GM21786 (cell line): ENCODE measurements around the gene FNDC3B.
"Not testable (repeated sequence)": the region's sequence is repeated elsewhere in the genome, so short reads cannot be mapped to it uniquely, and the experiment has no call there.

Source experiments
- ATAC-seq: cut with Tn5 transposase; IDR thresholded peaks from one replicate; pipeline ENCODE4 v1.9.1; 2021; ENCODE audit not compliant: unreplicated experiment

Gene FNDC3B

GRCh38 chr3:172039436-172040077, at the start of gene FNDC3B:
Gene FNDC3B, plus strand, starts transcription at chr3:172039578. Its CDS starts 72,902 bp downstream, at chr3:172112480.
- ATAC-seq = peak; percentile 81

DNA sequence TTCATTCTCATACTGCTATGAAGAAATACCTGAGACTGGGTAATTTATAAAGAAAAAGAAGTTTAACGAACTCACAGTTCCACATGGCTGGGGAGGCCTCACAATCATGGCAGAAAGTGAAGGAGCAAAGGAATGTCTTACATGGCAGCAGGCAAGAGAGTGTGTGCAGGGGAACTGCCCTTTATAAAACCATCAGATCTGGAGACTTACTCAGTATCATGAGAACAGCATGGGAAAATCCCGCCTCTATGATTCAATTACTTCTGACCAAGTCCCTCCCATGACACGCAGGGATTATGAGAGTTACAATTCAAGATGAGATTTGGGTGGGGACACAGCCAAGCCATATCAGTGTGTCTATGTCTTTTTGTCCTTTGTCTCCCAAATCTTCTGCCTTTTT, 49.1 kb upstream of the FNDC3B start:
- ATAC-seq = not testable (repeated sequence)

DNA sequence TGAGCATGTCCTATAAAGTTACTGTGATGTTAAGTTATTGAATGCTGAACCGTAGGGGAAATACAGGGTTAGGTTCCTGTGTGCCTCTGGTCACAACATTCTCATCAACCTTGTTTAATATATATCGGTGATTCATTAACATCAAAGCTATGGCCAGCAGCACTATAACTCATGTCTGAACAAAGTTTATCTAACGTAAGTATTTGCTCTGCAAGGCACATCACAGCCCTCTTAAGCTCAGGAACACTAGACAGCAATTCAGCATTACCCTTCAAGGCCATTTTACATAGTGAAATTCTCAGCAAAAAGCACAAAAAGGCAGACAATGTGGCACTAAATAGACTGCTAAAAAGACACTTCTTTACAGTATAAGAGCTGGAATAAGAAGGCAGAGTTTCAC, 48.2 kb upstream of the FNDC3B start:
- ATAC-seq = no peak

DNA sequence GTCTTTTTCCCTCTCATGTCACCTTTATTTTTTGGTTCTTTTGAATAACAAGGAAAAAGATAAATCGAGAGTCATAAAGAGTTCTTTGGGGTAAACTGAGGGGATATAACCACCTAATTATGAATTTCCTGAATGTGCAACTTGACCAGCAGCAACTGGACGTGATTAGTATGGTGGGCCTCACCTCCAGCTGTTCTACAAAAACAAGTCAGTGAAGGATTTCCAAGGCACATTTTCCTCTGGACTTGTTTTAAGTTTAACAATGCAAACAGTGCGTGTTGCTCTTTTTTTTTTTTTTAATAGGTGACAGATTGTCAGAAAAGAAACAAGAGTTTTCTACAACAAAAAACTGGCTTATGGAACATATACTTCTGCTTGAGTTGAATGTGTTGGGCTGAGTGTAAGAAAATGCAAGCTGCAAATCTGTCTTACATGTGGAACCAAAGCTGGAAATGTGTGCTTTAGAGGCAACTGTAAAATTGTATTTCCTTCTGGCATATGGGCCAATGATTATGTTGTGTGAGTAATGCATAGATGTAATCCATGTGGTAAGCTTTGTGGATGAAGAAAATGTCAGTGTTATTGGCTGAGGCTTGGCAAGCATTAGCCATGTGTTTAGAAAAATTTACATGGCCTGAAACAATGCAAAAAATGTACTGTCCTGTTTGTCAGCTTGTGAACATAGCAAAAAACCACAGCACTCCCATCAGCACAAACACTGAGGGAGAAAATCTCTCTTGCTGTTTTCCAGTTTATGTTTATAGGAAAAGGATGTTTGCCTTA, 44.5 kb upstream of the FNDC3B start:
- no peak for ATAC-seq

- no peak for ATAC-seq
Measured at GRCh38 chr3:171995486-171995885, 43.9 kb upstream of the FNDC3B start.

DNA sequence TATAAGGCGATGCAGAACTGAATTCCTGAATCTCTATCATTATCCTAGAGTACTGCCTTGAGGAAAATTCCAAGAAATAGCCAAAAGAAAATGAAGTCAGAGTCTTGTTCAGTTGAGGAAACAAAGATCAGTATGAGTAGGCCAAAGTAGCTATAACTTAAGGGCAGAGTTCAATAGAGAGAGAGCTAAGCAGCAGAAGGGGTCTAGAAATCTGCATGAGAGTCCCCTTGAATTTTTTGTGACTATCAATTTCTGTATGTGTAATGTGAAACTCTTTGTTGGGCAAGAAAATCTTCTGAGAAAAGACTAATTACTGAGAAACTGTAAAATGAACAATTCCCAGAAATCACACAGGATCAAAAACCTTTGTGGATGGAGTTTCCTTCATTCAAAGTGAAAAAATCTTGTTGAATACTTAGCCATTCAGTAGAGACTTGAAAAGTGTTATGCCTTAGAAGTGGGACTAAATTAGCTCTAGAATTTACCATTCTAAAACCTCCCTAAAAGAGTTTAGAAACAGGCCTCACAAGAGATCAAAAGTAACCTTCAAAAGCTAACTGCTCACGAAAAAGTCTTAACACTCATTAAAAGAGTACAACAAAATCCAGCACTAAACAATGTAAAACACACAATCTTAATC, 43.1 kb upstream of the FNDC3B start:
- no peak for ATAC-seq

GRCh38 chr3:171998731-171999130, 40.6 kb upstream of the FNDC3B start:
- ATAC-seq = not testable (repeated sequence)

- ATAC-seq = not testable (repeated sequence)
Measured at GRCh38 chr3:172001616-172002015, 37.8 kb upstream of the FNDC3B start.

- ATAC-seq = no peak
Measured at GRCh38 chr3:172002512-172003078, 36.8 kb upstream of the FNDC3B start.

- no peak for ATAC-seq
Measured at GRCh38 chr3:172003146-172003545, 36.2 kb upstream of the FNDC3B start.

DNA sequence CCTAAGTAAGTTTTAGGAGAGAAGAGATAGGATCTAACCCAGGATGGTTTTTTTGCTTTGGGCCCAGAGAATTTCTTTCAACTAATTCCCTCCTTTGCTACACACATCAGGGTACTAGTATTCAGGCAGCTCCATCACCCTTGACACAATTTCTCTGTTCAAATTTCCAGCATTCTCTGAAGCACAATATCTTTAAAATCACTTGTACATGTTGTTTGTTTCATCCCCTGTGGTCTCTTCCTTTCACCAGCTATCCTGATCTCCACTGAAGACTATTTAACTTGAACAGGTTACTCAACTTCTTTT, 32.4 kb upstream of the FNDC3B start:
- no peak for ATAC-seq

GRCh38 chr3:172009803-172010202, 29.6 kb upstream of the FNDC3B start:
- no peak for ATAC-seq

- no peak for ATAC-seq
Measured at GRCh38 chr3:172012775-172013174, 26.6 kb upstream of the FNDC3B start.

GRCh38 chr3:172014145-172014544, 25.2 kb upstream of the FNDC3B start:
- ATAC-seq = no peak

DNA sequence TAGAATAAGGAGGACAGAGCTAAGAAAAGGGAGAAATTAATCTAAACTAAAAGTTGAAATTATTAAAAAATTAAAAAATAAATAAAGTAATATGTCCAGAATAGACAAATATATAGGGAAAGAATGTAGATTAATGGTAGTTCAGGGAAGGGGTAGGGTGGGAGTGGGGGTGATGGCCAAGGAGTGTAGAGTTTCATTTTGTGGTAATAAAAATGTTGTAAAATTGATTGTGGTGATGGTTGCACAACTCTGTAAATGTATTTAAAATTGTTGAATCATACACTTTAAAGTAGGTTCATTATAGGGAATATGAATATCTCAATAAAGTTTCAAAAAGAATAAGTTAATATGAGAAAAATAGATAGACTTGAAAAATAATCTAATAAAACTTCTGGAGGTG, 21.0 kb upstream of the FNDC3B start:
- ATAC-seq = no peak

DNA sequence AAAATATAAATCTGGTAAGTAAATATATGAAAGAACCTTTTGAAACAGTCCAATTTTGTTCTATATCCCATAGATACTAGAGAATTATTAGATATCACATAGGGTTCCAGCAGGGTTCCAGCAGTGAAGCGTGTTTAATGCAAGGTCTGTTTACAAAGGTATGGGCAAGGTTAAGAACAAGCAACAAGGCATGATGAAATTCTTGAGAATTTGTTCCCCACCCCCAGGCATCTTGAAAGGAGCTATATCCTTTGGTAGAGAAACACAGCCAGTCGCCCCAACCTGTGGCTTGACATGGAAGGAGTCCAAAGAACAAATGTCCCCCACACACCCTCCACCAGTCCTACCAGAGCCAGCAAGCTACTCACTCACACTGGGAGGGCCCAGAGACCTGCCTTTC, 18.6 kb upstream of the FNDC3B start:
- no peak for ATAC-seq

- no peak for ATAC-seq
Measured at GRCh38 chr3:172021164-172021563, 18.2 kb upstream of the FNDC3B start.

- no peak for ATAC-seq
Measured at GRCh38 chr3:172021859-172022258, 17.5 kb upstream of the FNDC3B start.

DNA sequence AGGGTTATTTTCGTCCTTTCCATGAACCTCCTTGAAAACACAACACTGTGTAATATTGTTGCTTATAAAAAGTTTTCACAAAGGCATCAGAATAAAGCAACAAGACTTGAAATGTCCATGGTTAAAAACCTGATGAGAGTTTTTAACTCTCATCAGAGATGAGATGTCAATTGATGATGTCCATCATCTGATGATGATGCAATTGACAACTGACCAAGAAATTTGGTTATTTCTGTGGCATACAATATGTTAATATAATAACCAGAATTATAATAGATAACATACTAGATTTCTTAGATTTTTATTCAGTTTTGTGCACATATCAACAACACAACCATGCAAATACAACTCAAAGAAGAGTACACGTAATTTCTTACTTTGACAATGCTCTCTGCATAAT, 15.5 kb upstream of the FNDC3B start:
- no peak for ATAC-seq

DNA sequence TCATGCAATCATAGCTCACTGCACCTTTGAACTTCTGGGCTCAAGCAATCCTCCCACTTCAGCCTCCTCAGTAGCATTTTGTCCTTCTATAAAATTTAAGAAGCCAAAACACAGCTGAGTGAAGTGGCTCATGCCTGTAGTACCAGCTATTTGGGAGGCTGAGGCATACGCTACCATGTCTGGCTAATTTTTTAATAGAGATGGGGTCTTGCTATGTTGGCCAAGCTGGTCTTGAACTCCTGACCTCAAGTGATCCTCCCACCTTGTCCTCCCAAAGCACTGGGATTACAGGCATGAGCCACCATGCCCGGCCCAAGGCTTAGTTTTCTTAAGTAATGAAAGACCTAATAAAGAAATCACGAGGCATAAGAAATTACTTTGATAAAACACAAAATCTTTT, 14.7 kb upstream of the FNDC3B start:
- no peak for ATAC-seq

GRCh38 chr3:172029425-172030098, 9.8 kb upstream of the FNDC3B start:
- ATAC-seq = no peak
